Inferior parietal cortex (tissue), 1 donor: Measurements from ENCODE around the gene PKN2.
"Not testable (repeated sequence)": the region's sequence is repeated elsewhere in the genome, so short reads cannot be mapped to it uniquely, and the experiment has no call there.

ENCODE experiments used
- DNase-seq: peaks from one replicate; pipeline ENCODE4 v3.0.0-alpha.2; 2016; ENCODE audit errors: extremely low spot score

Gene PKN2

DNA sequence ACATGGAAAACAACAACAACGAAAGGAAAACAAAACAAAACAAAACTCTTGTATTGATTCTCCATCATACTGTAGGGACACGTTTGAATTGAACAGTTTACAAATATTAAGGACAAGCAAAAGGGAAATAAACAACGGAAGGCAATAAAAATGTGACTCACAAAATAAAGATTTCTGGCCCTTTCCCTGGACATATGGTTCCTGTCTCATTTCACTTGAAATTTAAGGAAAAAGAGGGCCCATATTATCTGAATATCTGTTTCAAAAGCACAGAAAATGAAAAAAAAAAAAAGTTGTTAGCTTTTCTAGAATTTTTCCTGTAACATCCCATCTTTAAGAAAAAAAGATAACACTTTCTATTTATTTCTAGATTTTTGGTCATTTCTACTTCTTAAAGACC lies 3.6 kb upstream of the PKN2 start:
- no peak for DNase-seq

GRCh38 chr1:88680911-88681622 lies 3.0 kb upstream of the PKN2 start:
- DNase-seq = no peak

- peak; percentile 29 for DNase-seq
Measured at GRCh38 chr1:88684482-88685258, 597 bp downstream of the PKN2 start.

GRCh38 chr1:88685259-88685620 lies 1.2 kb downstream of the PKN2 start:
- no peak for DNase-seq

DNA sequence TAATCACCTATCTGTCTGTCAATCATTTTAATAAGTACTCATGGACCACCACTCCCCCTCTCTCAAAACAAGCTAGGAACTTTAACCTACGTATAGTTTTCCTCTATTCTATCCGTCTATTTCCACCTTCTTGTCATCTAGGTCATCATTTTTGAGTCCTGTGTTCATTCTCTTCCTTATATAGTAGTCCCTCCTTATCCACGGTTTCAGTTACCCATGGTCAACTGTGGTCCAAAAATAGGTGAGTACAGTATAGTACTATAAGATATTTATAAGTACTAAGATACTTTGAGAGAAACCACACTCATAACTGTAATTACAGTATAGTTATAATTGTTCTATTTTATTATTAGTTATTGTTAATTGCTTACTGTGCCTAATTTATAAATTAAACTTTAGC lies 7.5 kb downstream of the PKN2 start:
- DNase-seq = no peak

GRCh38 chr1:88695781-88696180 lies 11.7 kb downstream of the PKN2 start:
- DNase-seq = no peak

GRCh38 chr1:88697503-88697902 lies 13.4 kb downstream of the PKN2 start:
- DNase-seq = no peak

DNA sequence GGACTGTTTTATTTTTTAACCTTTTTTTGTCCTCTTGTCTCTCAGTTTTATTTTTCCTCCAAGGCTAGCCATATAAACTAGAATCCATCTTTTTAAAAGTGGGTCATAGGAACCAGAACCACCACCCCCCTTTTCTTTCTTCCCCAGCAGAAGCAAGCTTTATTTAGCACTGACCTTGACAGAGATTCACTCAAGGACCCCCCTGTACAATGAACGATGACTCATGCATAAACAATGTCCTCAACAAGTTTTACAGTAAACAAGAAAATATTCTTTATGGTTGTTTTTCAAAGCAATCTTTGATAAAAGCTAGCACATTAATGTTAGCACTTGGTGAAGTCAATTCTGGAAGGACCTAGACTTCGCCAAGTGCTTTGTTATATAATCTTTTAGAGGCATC lies 14.1 kb downstream of the PKN2 start:
- DNase-seq = no peak

- no peak for DNase-seq
Measured at GRCh38 chr1:88698764-88699163, 14.7 kb downstream of the PKN2 start.

DNA sequence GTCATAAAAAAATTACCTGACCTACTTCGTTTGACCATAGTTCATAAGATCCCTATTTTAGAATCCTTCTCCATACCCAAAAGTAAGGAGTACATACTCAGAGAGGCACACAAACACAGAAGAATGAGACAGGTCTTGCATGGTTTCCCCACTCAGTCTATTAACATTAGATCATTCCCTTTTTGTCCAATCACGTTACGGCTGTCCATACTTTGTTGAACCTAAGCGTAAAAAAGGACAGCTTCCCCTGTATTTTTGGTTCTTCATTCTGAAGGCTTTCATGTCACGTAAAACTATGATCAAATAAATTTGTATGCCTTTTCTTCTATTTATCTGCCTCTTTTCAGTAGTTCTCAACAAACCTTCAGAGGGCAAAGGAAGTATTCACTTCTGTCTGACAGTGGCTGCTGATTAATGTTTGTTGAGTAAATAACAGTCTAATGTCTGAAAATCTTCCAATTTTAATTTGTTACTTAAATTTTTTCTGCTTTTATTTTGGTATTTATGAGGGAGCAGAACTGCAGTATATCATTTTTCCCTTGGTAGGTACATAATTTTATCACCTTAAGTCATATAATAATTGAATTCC lies 16.4 kb downstream of the PKN2 start:
- no peak for DNase-seq

DNA sequence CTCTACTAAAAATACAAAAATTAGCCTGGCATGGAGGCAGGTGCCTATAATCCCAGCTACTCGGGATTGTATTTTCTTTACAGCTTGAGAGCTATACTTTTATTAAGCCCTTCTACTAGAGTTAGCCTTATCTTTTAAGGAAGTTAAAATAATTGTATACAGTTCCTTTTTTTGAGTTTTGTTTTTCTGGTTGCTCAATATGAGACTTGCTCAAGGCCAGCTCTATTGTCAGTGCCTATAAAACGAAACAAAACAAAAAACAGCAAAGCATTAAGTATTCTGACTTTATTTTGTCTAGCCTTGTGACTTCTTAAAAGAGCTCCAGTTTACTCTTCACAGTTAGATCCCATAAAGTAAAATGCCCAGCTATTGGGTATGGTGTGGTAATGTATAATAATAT lies 17.2 kb downstream of the PKN2 start:
- DNase-seq = no peak

DNA sequence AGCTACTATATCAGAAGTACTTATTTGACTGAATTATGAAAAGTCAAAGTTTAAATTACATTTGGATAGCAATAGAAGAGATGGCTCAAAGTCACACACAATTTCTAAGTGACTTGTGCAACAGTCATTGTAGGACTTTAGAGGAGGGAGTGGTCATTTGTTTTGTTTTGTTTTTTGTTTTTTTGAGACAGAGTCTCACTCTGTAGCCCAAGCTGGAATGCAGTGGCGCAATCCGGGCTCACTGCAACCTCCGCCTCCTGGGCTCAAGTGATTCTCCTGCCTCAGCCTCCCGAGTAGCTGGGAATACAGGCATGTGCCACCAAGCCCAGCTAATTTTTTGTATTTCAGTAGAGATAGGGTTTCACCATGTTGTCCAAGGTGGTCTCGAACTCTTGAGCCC lies 17.7 kb downstream of the PKN2 start:
- DNase-seq = not testable (repeated sequence)

DNA sequence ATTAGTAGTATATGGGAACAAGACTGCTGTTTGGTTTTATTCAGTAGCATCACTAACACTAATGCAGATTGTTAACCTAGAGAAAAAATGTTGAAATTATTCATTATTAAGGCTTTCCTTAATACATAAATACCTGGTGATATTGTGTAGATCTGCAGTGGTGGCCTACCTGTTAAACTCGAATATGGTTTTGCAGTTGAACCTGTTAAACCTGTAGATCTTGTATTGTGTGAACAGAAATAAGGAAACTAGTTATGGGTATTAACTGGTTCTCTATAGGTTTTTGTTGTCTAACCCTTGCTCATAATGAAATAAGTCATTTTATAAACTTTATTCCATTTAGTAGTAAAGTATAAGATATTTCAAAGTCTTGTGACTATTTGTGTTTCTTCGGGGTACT lies 23.9 kb downstream of the PKN2 start:
- DNase-seq = no peak

DNA sequence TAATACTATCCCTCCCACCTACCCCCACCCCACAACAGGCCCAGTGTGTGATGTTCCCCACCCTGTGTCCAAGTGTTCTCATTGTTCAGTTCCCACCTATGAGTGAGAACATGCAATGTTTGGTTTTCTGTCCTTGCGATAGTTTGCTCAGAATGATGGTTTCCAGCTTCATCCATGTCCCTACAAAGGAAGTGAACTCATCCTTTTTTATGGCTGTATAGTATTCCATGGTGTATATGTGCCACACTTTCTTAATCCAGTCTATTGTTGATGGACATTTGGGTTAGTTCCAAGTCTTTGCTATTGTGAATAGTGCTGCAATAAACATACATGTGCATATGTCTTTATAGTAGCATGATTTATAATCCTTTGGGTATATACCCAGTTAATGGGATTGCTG lies 28.8 kb downstream of the PKN2 start:
- not testable (repeated sequence) for DNase-seq

- DNase-seq = not testable (repeated sequence)
Measured at GRCh38 chr1:88716571-88716970, 32.5 kb downstream of the PKN2 start.

DNA sequence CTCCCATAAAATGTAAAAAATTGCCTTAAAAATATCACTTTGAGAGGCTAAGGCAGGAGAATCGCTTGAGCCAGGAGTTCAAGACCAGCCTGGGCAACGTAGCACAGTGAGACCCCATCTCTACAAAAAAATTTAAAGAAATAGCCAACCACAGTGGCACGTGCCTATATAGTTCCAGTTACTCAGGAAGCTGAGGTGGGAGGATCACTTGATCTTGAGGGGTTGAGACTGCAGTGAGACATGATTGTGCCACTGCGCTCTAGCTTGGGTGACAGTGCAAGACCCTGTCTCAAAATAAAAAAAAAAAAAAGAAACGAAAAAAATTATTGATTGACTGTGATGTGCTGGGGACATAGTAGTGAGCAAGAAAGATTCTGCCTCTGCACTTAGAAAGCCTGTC lies 38.4 kb downstream of the PKN2 start:
- no peak for DNase-seq

DNA sequence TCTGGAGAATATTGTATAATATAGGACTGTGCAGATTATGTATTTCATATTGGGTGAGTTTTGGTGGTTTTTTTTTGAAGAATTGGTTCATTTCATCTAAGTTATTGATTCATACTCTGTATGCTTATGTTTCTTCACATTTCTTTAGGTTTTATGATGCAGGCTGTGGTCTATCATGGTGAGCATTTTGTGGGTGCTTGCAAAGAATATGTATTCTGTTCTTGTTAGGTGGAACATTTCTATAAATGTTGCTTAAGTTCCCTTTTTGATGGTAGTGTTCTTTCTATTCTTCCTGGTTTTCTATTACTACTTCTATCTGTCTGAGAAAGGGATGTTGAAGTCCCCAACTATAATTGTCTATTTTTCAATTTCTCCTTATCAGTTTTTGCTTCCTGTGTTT lies 42.6 kb downstream of the PKN2 start:
- DNase-seq = no peak

GRCh38 chr1:88727205-88727604 lies 43.1 kb downstream of the PKN2 start:
- no peak for DNase-seq

- DNase-seq = no peak
Measured at GRCh38 chr1:88729297-88729696, 45.2 kb downstream of the PKN2 start.

GRCh38 chr1:88730132-88730675 lies 46.1 kb downstream of the PKN2 start:
- DNase-seq = no peak

DNA sequence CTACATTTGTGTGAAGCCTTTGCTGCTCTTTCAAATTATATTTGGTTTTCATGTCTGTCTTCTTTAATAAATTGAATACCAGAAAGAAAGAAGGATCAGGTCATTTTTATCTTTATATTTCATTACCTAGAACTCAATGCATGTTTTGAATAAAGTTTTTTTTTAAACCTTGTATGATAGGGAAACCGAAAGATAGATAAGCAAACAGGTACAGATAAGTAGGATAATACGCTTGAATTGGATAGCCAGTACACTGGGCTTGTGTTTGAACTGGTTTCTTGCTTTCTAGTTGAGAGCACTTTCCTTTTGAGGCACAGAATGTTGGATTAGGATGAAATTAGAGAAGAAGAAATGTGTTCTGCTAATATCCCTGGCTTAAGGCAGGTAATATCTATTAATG lies 46.9 kb downstream of the PKN2 start:
- no peak for DNase-seq

GRCh38 chr1:88731475-88732269 lies 47.6 kb downstream of the PKN2 start:
- DNase-seq = peak; percentile 47
